Activated T-helper 1 cell treated with Interleukin-2 at 50 U/mL for 16 hours (primary cell): ENCODE data around the gene GFOD1.
"Not testable (repeated sequence)": the region's sequence is repeated elsewhere in the genome, so short reads cannot be mapped to it uniquely, and the experiment has no call there.

Source experiments
- DNase-seq: peaks from one replicate; pipeline ENCODE4 v3.0.0-alpha.2; 2020; ENCODE audit warnings: low read depth

Gene GFOD1

DNA sequence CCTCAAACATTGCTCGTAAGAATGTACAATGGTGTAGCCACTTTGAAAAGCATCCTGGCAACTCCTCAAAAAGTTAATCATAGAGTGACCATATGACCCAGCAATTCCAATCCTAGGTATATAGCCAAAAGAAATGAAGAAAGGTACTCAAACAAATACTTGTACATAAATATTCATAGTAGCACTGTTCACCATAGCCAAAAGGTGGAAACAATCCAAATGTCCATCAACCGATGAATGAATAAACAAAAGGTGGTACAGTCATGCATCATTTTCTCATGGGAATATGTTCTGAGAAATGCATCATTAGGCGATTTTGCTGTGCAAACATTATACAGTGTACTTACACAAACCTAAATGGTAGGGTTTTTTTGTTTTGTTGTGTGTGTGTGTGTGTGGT lies 84.7 kb downstream of the GFOD1 start:
- DNase-seq, result no peak

- no peak for DNase-seq
Measured at GRCh38 chr6:13400772-13401171, 86.6 kb downstream of the GFOD1 start.

DNA sequence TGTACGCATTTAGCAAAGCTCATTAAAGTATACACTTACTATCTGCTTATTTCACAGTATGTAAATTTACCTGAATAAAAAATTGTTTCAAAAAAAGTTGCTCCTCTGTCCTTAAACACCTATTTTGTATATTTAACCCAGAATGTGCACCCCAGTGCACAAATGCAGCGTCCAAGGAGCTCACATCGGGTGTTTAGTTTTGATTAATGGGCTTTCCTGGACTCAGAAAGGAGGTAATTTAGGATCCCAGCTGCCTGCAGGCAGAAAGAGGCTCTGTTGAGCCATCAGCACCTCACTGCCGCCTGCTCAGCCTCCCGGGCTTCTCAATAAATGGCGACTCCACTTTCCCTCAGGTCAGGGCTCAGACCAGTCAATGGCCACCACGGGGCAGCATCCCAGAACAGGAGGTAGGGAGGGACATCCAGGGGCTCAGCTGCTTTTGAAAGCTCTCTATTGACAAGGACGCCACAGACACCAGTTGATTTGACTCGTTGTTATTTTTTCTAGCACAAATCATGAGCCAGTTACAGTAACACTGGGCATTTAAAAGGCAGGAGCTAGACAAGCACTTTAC lies 88.9 kb downstream of the GFOD1 start:
- no peak for DNase-seq

DNA sequence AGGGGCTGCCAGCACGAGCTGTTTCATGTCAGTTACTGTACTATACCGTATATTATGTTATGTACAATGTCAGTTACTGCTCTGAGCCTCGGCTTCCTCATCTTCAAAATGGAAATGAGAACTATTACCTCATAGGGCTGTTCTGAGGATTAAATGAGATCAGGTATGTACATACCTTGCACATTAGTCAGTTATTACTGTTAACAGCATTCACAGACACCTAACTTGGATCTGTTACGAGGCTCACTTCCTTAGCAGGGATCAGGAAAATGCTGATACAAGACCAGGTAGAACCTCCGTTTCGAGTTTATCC lies 89.4 kb downstream of the GFOD1 start:
- no peak for DNase-seq

- DNase-seq, result no peak
Measured at GRCh38 chr6:13397359-13398068, 89.9 kb downstream of the GFOD1 start.

DNA sequence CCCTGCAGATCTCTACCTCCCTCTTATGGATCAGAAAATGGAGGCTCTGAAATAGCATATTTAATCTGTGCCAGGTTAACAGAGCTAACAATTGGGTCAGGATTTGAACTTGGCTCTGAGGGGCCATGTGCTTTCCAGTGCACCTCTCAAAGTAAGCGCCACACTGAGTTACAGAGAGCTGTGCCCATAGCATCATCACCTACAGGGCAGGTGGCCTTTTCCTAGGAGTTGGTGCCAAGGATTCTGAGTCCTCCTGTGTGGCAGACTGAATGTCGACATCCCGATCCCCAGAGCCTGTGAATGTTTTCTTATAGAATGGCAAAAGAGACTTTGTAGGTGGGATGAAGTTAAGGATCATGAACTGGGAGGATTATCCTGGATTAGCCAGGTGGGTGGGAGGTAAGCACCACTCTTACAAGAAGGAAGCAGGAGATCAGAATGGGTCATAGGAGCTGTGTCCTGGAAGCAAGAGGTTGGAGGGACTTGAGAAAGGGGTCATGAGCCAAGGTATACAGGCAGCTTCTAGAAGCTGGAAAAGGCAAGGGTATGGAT lies 91.1 kb downstream of the GFOD1 start:
- DNase-seq, result no peak

GRCh38 chr6:13395272-13396237 lies 91.8 kb downstream of the GFOD1 start:
- DNase-seq, result no peak

GRCh38 chr6:13392462-13392861 lies 94.9 kb downstream of the GFOD1 start:
- DNase-seq, result no peak

DNA sequence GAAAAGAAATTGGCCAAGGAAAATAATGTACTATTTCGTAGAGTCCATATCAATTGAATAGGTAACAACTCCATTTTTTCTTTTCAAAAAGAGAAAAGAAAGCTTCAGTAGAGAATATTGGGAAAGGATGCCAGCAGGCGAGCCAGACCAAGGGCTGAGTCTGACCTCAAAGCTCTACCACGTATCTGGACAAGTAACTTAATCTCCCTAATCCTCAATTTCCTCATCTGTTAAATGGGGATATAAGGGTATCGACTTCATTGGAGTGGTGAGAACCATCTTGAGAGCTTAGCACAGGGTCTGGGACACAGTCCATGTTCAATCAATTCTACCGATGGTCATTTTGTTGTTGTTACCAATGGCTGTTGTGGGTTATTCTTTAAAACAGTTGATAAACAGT lies 95.9 kb downstream of the GFOD1 start:
- DNase-seq, result no peak

DNA sequence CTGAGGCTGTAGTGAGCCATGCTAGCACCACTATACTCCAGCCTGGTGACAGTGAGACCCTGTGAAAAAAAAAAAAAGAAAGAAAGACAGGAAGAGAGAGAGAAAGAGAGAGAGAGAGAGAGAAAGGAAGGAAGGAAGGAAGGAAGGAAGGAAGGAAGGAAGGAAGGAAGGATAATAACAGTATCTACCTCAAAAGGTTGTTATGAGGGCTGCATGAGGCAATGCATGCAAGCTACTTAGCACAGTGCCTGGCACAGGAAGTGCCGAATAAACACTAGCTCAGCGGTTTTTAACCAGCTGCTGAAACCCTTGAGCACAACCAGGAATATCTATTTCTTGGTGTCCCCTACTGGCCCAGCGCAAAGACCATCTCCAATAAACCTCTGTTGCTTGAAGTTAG lies 96.7 kb downstream of the GFOD1 start:
- no peak for DNase-seq

GRCh38 chr6:13389237-13389636 lies 98.2 kb downstream of the GFOD1 start:
- not testable (repeated sequence) for DNase-seq

DNA sequence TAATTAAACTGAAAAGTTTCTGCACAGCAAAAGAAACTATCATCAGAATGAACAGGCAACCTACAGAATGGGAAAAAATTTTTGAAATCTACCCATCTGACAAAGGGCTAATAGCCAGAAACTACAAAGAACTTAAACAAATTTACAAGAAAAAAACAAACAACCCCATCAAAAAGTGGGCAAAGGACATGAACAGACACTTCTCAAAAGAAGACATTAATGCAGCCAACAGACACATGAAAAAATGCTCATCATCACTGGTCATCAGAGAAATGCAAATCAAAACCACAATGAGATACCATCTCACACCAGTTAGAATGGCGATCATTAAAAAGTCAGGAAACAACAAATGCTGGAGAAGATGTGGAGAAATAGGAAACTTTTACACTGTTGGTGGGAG lies 98.6 kb downstream of the GFOD1 start:
- DNase-seq, result not testable (repeated sequence)

- DNase-seq, result no peak
Measured at GRCh38 chr6:13384966-13385365, 102.4 kb downstream of the GFOD1 start.

- no peak for DNase-seq
Measured at GRCh38 chr6:13384506-13384905, 102.9 kb downstream of the GFOD1 start.

- DNase-seq, result no peak
Measured at GRCh38 chr6:13383328-13384163, 103.9 kb downstream of the GFOD1 start.

- no peak for DNase-seq
Measured at GRCh38 chr6:13380761-13381160, 106.6 kb downstream of the GFOD1 start.

- no peak for DNase-seq
Measured at GRCh38 chr6:13378669-13379590, 108.5 kb downstream of the GFOD1 start.

DNA sequence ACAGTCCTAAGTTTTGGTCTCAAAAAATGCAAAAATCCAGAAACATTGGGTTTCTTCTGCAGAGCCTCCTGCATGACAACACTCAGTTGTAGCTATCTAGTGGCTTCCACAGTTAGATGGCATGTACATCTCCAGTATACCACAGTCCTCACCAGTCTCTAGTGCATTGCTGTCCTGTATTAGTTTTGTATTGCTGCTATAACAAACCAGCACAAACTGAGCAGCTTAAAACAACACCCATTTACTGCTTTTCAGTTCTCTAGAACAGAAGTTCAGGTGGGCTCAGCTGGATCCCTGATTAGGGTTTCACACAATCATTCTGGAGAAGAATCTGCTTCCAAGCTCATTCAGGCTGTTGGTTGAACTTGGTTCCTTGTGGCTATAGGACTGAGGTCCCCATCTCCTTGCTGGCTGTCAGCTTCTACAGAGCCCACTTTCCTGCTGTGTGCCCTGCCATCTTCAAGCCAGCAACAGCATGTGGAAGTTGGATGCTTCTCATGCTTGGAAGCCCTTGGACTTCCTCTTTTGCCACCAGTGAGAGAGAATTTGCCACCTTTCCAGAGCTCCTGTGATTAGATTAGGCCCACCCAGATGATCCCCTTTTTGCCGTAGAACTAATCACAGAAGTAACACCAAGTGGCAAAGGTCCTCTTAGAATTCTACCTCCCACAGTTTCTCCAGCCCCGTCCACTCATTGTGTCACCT lies 110.2 kb downstream of the GFOD1 start:
- DNase-seq, result no peak

- no peak for DNase-seq
Measured at GRCh38 chr6:13375360-13375878, 112.0 kb downstream of the GFOD1 start.

DNA sequence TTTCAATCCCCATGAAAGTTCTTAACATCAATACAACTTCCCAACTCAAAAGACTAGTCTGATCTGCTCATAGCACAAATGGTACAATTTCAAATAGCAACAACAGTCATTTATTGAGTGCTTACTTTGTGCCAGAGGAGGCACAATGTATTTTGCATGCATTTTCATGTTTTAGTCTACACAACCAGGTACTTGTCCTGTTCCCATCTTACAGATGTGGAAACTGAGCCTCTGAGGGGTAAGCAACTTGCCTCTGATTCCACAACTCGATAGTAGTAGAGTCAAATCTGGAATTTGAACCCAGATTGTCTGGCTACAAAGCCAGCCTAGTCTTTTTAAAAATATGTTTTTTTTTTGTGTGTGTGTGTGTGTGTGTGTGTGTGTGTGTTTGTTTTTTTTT lies 113.5 kb downstream of the GFOD1 start:
- DNase-seq, result no peak
